ENCODE measurements around the gene MLLT3.

DNA sequence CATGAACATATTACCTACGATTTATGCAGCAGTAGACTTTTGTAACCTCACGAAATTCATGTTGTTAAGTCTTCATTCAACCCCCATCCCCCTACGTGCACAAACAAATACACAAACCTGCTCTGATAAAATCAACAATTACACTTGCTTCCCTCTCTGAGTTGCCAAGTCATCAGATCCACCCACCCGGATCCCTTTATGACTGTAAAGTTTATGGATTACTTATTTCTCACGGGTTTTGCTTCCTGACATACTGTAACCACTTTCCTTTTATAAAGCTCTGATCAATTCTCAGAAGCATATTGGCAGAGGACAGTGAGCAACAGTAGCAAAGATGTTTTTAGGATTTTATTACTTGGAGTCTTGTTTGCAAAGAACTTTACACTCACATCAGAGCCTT lies 70.5 kb downstream of the MLLT3 start:
- TF ChIP-seq CSDC2 (CRISPR knock-in tag; IDR thresholded peaks at IDR 0.05) (no peak), PPARA (CRISPR knock-in tag; IDR thresholded peaks at IDR 0.05; ENCODE audit: borderline replicate concordance) (no peak), ZC3H10 (CRISPR knock-in tag; IDR thresholded peaks at IDR 0.05) (no peak), ZFP3 (CRISPR knock-in tag; IDR thresholded peaks at IDR 0.05) (no peak), TOX (CRISPR knock-in tag; IDR thresholded peaks at IDR 0.05; ENCODE audit: borderline replicate concordance) (no peak), SNAI2 (CRISPR knock-in tag; IDR thresholded peaks at IDR 0.05) (no peak), RARB (CRISPR knock-in tag; IDR thresholded peaks at IDR 0.05) (no peak), ZFP30 (CRISPR knock-in tag; IDR thresholded peaks at IDR 0.05) (no peak)
- TF ChIP-seq, protein P1, sequence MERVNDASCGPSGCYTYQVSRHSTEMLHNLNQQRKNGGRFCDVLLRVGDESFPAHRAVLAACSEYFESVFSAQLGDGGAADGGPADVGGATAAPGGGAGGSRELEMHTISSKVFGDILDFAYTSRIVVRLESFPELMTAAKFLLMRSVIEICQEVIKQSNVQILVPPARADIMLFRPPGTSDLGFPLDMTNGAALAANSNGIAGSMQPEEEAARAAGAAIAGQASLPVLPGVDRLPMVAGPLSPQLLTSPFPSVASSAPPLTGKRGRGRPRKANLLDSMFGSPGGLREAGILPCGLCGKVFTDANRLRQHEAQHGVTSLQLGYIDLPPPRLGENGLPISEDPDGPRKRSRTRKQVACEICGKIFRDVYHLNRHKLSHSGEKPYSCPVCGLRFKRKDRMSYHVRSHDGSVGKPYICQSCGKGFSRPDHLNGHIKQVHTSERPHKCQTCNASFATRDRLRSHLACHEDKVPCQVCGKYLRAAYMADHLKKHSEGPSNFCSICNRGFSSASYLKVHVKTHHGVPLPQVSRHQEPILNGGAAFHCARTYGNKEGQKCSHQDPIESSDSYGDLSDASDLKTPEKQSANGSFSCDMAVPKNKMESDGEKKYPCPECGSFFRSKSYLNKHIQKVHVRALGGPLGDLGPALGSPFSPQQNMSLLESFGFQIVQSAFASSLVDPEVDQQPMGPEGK (CRISPR knock-in tag; IDR thresholded peaks at IDR 0.05; ENCODE audit: borderline replicate concordance): no peak

Measured in SK-N-SH treated with all-trans-retinoic acid at 6 μM for 48 hours (cell line).